NCI-H128 (cell line): Measurements from ENCODE around the gene GLRA3.
"Not testable (repeated sequence)": the region's sequence is repeated elsewhere in the genome, so short reads cannot be mapped to it uniquely, and the experiment has no call there.

Experiments used
- DNase-seq: peaks from one replicate; lab custom pipeline; 2025; ENCODE audit not compliant: unreplicated experiment; lab: John Stamatoyannopoulos, UW

GLRA3 gene

DNA sequence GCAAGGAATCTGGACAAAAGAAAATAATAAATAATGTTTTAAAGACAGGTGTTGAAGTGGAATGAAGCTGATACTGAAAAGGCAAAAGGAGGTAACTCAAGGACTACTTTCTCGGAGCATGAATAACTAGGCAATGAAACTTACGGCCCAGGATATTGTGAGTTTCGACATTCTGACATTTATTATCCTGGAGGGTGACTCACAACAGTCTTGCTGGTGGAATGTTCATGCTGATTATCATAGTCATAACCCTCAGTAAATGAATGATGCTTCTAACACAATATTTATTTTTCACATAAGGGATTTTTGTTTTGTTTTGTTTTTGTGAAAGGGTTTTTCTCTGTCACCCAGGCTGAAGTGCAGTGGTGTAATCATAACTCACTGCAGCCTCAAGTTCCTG, 159.8 kb downstream of the GLRA3 start:
- DNase-seq, result no peak

DNA sequence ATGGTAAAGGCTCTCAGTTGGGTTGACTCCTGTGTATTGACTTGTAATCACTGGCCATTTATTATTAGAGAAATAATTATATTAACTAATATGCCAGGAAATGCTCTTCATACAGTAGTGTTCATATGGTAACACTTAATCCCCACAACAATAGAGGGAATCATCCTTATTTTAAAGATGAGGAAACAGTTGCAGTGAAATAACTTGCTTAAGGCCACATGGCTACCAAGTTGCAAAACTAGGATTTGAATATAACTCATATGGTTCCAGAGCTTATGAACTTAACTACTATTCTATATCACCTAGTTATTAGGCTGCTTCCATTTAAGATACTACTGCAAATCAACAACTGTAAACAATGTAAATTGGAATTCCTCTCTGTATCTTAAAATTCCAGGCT, 163.2 kb downstream of the GLRA3 start:
- DNase-seq, result no peak

DNA sequence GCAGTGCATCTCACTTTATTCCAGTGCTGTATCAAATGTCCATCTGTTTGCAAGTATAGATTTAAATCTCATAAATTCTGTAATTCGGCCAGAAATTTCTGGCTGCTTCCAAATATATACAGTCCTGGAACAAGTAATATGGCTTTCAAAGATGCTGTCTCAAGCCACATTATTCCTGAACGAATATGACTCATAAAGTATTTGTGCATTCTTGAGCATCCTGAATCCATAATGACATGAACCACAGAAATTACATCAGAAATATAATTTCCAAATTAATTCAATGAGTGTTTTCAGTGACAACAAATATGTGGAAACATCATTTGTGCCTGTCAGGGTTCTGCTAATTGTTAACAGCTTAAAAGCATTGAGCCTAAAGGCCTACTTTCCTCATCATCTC, 165.8 kb downstream of the GLRA3 start:
- no peak for DNase-seq

DNA sequence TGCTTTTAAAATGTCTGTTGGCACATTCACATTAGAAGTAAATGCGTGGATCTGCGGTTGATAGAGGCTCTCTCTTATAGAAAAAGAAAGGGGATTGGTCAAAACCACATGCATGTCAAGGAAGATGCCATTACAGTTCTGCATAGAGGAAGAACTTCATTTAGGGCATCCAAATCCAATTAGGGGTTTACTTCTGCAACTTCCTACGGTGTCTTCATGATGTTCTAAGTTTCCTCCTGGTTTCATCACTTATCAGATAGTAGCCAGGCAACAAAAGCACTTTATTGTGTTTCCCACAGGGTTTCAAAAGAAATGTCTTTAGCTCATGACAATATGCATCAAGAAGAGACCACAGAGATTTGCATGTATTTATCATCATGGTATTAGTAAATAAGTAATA, 170.8 kb downstream of the GLRA3 start:
- DNase-seq, result no peak

DNA sequence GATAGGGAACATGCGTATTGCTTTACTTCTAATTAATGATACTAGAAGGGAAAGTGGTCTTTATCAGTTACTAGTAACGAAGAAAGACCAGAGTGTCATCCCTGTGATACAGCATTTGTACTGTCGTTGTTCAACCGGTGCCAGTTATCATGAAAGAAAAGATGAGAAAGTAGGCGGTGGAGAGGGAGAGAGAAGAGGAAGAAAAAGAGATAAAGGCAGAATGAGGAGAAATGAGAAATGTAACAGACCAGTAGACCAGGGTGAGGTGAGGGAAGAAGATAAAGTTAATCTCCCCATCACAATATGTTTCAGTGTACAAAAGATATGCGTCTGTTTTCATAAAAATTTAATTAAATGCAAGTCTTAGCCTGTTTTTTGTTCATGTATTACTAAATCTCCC, 171.6 kb downstream of the GLRA3 start:
- DNase-seq, result no peak

DNA sequence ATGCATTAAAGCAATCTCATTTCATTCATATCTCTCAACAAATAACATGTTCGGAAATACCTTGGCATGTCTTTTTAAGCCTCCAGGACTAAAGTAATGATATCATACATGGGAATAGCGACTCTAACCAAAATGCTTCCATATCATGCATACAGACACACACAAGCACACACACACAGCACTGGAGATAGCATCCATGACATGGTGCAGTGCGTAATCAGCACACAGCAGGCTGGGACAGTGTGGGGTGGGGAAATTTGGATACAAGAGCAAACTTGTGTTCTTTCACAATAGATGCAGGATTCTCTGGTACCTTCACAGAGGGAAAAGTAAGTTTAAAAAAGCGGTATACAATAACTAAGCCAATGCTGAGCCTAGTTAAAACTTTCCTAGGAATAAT, 174.4 kb downstream of the GLRA3 start:
- DNase-seq, result no peak

DNA sequence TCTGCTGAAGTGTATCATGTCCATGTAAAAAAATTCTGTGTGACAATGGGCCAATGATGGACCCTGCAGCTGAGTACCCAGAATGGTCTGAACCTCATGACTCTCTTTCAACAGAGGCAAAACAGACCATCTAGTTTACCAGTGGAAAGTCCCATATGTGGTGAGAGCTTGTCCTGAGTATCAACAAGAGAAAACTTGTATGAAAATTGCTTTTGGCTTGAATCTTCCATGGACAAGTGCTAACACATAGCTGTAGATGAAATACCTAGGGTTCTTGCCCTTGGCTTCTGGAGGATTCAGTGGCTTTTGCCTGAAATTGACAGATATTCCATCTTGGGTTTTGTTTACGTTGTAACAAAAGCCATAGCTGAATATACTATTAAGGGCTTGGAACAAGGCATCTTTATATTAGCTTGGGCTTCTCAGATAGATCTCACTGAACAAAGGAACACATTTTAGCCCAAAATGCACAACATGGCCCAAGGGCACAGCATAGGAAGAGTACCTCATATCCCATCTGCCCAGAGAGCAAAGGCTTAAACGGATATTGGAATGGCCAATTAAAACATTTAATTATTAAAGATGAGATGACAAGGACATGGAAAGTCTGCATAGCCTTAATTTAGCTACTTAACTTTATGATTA, 178.2 kb downstream of the GLRA3 start:
- DNase-seq, result no peak

DNA sequence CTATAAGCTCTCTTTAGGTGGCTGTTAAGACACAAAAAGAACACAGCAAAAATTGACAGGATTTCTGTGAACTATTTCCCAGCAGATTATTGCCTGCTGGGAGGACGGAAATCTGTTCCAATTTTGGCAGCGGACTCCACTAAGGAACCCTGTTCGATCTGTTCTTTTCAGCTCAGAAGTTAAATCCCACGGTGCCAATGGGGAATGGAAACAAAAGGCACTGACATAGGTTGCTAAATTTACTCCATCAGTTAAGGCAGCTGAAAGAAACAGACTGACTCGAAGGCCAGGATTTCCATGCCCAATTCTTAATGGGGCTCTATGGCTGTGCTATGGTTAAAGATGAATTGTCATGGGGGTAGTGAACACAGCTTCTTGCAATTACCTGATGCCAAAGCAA, 180.2 kb downstream of the GLRA3 start:
- DNase-seq, result no peak

DNA sequence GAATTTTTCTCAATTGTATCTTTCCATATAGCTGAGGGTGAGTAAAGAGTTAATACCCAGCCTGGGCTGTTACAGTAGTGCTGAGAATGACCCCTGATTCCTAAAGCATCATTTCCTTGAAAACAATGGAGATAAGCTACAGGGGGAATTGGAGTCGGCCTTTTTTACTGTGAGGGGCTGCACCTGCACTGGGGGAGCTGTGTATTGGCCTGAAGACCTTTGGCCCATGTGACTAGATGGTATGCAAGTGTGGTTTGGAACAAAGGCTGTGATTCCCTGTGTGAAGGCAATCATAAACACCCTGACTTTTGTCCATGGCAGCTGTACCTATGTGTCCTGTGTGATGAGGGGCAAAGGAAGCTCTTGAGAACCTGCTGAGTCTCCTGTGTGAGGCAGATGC, 182.7 kb downstream of the GLRA3 start:
- DNase-seq, result no peak

DNA sequence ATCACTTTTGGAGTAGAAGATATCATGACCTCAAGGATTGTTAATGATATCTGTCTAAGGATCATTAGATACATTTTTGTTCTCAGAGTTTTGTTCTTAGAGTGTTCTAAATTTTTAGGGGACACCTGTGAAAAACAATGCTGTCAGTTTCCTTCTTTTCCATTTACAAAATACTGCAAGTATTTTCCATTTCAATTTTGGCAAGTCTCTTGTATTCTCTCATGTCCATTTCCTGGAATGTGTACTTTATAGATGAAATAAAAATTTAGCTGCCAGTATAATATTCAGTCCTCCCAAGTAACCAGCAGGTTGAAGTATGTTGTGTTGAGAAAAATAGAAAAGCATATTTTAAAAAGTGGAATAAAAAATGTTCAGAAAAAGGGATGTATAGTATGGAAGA, 188.9 kb downstream of the GLRA3 start:
- no peak for DNase-seq

DNA sequence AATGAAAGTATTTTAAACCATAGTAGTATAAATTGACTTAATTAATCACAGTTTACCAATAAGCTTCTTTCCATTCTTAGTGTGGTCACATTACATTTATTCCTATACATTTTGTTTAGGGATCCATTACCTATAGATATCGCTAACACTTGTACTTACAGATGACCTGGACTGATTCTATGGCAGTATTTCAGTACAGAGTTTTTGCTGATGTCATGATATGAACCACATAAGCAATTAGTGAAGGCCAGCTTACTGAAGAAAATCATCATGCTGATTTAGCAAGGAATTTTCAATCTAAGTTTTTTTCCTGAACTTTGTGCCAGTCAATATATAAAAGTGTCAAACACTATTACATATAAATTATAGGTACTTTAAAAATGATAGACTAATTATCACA, 193.3 kb downstream of the GLRA3 start:
- DNase-seq, result no peak

DNA sequence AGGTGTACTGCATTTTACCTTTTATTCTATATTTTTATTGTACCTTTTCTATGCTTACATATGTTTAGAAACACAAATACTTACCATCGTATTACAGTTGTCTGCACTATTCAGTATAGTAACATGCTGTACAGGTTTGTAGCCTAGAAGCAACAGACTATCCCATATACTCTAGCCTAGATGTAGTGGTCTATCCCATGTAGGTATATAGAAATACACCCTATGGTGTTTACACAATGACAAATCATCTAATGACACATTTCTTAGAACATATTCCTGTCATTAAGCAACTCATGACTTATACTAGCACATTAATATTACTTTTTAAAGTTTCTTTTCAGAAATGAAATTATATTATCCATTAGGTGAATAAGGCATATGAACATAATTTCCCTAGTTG, 195.6 kb downstream of the GLRA3 start:
- DNase-seq, result no peak

DNA sequence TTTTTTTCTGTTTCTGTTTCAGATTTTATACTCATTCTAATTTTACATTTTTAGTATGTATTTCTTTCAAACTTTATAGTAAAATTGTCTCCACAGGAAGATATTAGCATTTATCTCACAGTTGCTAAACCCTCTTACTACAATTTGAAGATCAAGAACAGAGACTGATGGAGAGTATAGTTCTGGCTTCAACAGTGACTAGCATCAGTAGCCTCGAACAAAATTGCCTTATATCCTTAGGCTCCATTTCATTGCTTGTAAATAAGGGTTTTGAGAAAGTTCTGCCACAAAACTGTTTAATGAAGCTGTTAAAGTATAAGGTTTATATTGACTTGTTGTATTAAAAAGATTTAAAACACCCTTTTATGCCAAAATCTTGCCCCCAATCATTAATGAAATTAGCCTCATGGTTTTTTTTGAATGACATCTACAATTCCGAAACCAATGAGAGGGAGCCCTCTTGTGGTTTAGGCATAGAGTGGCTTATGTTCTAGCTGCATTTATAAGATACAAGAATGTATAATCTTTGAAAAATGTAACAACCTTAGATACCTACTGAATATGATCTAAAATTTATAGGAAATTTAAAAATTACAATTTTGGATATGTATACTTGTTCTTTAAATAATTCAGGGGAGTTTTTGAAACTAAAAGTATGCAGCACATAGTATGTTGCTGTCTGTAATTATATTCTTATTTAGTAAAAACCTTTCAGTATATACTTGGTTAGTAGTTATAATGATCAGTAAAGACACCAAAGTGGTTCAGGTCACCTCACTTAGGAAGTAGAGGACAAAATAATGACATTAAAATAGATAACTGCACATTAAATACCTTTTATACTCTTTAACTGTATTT, 196.9 kb downstream of the GLRA3 start:
- DNase-seq, result no peak

DNA sequence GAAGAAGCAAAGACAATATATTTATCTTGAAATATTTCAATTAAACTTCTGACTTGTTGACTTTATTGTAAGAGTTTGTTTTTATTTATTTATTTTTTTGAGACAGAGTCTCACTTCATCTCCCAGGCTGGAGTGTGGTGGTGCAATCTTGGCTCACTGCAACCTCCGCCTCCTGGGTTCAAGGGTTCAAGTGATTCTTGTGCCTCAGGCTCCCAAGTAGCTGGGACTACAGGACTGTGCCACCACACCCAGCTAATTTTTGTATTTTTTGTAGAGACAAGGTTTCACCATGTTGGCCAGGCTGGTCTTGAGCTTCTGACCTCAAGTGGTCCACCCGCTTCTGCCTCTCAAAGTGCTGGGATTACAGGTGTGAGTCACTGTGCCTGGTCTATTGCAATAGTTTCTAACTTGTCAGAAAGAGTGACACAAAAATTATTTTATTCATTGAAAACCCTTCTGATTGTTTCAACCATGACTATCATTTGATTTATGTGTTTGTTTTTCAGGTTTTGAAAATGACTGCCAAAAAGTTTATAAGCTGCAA, 199.1 kb downstream of the GLRA3 start:
- not testable (repeated sequence) for DNase-seq

DNA sequence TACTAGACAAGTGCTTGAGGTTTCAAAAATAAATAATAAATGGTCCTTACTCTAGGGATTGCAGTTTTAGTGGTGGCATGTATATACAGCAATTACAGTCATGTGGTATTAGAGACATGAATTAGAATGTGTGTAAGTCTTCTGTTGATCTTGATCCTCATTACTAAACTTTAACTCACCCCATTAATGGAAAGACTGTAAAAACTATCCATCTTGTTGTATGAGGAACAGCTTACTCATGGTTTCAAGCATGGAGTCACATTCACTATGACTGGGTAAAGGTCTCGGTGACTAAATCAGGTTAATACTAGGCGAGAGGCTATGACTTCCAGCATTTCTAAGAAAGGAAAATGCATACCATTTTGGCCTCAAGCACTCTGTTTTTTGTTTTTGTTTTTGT, 199.8 kb downstream of the GLRA3 start:
- no peak for DNase-seq

DNA sequence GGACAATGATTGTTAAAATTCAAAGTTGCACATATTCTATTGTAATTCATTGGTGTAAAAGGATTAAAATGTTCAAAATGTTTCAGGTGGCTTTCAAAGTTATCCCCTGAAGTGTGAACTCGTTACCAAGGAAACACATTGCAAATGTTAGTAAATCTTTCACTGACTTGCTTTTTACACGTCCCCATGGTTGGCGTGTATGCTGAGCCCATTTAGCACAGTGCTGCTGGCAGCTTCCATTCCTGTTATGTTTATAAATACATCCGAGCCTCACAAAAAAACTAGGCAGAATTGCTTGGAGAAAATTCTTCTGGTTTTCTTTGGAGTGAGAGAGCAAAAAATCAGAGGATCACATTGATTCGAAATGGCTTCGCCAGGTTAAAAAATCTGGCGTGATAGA, 200.9 kb downstream of the GLRA3 start:
- DNase-seq, result no peak

DNA sequence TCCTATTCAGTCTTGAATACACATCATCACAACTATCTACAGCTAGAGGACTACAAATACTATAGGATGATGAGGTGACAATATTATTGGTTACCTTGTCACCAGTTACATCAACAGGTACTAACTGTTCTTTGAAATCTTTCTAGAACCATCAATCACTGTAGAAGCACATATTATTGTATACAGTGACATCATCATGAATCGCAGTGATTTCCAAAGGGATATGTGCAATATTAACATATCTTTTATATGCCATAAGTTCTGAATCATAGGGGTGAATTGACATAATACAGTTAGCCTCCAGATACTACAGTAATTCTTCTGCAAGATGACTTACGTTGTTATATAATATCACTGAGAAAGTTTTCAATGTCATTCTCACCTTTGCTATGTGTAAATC, 201.6 kb downstream of the GLRA3 start:
- DNase-seq, result no peak

DNA sequence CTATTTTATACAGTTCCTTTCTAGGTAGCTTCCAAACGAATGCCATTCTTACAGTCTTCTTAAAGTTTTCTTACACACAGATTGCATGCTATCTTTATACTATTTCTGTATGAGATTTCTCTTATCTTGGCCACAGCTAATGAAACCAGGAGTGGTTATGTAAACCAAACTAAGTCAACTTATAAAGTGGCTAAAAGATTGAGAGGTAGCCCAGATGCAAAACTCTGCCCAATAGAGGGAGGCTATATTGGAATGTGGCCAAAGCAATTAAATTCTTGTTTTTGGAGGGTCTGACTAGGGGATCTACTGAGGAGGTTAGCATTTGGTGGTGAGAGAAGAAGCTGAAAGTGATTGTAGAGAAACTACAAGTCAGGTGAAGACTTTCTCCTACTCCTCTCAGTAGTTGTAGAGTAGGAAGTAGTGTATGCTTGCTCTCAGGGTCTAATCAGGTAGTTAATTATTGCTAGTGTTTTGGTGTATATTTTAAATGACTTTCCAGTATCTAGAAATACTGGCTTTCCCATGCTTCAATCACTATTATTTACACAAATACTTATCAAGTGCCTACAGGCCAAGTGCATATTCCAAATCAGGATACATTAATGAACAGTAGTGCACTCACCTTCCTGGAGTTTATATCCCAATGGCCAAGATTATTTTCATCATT, 202.6 kb downstream of the GLRA3 start:
- no peak for DNase-seq

DNA sequence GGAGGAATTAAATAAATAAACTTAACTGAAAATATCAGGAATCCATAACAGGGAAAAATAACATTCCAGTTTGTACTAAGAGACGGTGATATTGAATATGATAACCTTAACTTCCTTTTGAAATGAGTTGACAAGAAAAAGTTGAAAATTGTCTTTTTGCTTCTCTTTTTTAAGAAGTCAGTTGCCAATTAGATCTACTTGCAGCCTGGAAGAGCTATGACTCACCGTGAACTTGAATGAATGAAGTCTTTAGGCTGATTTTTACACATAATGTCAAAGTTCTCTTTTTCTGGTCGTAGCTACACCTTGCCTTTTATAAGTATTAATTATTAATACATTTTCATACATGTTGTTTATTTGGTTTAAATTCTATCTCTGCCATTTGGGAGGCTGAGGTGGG, 212.4 kb downstream of the GLRA3 start:
- no peak for DNase-seq

DNA sequence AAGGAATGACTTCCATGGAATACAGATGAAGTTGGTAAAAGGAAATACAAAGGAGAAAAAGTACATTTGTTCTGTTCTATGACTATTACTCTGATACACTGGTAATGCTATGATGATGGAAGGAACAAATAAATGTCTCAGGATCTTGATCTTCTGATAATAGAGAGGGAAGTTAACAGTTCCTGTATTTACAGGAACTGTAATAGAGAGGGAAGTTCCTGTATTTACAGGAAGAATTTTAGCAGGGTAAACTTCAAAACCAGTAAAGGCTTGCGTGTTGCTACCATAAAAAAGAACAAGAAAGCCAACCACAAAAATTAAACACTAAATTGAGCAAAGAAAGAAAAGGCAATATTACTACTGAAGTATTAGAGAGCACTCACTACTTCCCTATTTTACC, 215.1 kb downstream of the GLRA3 start:
- no peak for DNase-seq

DNA sequence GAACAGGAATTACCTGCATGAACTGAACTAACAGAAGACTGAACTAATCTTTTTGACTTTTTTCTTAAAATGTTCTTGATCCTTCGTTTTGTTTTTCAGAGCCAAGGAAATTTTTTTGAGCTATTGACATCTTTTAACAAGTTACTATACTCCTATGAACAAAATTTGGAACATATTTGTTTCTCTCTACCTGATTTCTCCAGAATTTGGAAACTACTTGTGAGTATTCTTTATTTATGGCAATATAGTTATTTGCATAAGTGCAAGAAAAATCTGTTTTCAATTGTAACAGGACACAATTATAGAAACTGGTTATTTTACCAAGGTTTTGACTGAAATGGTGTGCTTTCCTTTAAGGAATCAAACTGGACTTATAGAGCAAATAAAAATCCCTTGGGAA, 217.3 kb downstream of the GLRA3 start:
- no peak for DNase-seq

DNA sequence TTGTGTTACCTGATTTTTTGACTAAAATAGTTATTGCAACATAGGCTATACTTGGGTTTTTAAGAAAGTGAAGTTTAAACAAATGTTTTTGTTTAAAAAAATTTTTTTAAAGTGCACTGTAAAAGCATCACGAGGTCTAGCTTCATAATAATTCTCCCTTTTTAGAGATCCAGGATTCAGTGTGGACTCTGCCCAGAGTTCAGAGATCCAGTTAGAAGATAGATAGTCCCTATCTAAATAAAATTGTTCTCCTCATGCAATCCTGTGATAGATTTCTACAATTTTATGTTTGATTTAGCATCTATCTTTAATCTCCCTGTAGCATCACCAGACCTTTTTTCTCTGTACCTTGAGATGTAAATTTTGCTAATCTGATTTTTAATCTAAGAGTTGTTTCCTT, 221.3 kb downstream of the GLRA3 start:
- DNase-seq, result no peak
